GM19099 (cell line): ENCODE results near the gene BICRA.

Experiments used
- POLR2A ChIP-seq: IDR thresholded peaks from 3 replicates; pipeline ENCODE4 v1.6.1; 2011; ENCODE audit warnings: low read depth; ENCODE audit not compliant: insufficient read length; ENCODE audit errors: extremely low read depth

Gene BICRA

DNA sequence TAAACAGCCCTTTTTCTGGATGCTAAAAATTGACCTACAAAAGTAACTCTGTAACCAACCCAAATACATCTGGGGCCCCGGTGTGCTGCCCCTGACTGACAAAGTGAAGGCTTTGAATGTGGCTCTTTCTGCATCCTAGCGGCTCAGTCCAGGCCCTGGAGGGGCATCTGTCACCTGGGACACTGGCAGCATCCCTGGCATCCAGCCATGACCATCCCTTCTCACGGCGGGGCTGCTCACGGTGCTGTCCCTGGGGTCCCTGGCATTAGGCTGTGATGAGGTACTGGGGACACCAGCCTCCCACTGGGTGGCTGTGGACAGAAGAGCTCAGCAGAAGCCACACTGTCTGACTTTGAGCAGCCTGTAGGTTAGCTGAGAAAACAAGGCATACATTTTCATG is 34.3 kb downstream of the BICRA start:
- TF ChIP-seq POLR2A, result no peak

DNA sequence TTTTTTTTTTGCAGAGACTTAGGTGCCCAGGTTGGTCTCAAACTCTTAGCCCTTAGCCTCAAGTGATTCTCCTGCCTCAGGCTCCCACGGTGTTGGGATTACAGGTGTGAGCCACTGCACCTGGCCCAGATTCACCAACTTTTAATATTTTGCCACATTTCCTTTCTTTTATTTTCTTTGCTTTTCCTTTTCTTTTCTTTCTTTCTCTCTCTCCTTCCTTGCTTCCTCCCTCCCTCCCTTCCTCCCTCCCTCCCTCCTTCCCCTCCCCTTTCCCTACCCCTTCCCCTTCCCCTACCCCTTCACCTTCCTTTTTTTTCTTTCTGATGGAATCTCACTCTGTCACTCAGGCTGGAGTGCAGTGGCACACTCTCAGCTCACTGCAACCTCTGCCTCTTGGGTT is 35.3 kb downstream of the BICRA start:
- TF ChIP-seq POLR2A, result no peak

DNA sequence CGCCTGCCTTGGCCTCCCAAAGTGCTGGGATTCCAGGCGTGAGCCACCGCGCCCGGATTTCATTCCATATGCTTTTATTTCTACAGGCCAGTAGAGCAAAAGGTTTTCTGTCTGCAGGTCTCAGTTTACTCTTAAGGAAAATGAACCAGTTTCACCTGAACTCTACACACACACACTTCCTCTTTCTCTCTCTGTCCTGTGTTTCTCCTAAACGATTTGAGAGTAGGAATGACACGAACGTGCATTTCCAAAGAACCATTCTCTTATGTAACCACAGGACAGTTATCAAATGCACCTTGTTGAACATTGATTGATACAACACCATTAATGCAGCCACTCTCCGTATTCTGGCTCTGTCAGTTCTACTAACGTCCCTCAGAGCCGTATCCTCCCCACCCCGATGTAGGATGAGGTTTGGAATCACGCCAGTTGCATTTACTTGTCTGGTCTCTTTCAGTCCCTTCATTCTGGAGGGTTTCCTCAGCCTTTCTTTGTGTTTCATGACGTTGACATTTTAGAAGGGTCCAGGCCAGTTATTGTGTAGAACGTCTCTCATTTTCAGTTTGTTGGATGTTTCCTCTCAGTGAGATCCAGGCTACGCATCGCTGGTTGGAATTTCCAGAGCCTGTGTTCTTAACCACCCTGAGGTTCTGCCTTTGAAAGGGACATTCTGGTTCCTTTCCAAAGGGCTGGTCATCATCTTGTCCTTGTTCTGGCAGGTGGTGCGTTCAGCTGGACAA is 36.0 kb downstream of the BICRA start:
- no peak for TF ChIP-seq POLR2A

GRCh38 chr19:47646924-47647323 is 38.0 kb downstream of the BICRA start:
- TF ChIP-seq POLR2A, result no peak

DNA sequence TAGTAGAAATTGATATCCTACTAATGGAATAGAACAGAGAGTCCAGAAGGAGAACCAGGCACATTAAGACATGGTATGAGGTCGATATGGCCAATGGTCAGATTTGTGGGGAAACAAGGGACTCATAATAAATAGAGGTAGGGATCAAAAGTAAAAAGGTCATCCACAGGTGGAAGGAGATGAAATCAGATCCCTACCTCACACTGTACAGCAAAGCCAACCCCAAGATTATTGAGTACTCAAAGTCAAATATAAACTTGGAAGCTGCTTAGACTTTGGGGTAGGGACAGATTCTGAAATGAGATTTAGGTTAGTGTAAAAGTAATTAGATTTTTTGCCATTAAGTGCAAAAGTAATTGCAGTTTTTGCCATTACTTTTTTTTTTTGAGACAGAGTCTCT is 40.7 kb downstream of the BICRA start:
- no peak for TF ChIP-seq POLR2A

DNA sequence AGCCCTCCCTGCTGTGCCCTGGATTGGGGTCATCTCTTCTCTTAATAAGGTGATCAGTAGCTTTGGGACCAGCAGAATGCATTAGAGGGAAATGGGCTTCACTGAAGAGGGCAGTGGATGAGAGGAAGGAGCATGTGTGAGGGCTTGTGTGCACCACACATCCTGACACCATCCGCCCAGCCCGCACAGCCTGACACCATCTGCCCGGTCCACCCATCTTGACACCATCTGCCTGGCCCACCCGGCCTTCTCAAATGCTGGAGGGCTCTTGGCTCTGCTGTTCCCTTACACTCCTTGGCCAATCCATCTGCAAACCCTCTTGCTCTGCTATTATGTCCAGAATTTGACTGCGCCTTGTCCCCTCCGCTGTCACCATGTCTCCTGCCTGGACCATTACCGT is 41.8 kb downstream of the BICRA start:
- no peak for TF ChIP-seq POLR2A

GRCh38 chr19:47651132-47651531 is 42.2 kb downstream of the BICRA start:
- no peak for TF ChIP-seq POLR2A

GRCh38 chr19:47651691-47652090 is 42.8 kb downstream of the BICRA start:
- no peak for TF ChIP-seq POLR2A

DNA sequence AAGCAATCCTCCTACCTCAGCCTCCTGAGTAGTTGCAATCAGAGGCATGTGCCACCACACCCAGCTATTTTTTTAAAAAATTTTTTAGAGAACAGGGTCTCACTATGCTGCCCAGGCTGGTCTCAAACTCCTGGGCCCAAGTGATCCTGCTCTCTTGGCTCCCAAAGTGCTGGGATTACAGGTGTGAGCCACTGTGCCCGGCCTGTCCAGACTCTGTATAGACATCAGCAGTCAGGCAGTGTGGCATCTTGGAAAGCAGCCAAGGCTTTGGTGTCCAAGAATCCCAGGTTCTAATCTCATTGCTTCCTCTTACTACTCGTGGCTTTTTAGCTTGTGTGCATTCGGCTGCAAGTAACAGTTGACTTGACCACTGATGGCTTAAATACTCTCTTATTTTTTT is 43.4 kb downstream of the BICRA start:
- TF ChIP-seq POLR2A, result no peak

DNA sequence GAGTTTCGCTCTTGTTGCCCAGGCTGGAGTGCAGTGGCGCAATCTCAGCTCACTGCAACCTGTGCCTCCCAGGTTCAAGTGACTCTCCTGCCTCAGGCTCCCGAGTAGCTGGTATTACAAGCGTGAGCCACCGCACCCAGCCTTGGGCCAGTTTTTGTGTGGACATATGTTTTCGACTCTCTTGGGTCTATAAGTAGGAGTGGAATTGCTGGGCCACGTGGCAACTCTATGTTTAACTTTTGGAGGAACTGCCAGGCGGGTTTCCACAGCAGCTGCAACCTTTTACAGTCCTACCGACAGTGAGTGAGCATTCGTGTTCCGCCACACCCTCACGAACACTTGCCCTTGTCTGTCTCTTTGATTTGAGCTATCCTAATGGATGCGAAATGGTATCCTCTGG is 44.9 kb downstream of the BICRA start:
- TF ChIP-seq POLR2A, result no peak

GRCh38 chr19:47657719-47658118 is 48.8 kb downstream of the BICRA start:
- no peak for TF ChIP-seq POLR2A

DNA sequence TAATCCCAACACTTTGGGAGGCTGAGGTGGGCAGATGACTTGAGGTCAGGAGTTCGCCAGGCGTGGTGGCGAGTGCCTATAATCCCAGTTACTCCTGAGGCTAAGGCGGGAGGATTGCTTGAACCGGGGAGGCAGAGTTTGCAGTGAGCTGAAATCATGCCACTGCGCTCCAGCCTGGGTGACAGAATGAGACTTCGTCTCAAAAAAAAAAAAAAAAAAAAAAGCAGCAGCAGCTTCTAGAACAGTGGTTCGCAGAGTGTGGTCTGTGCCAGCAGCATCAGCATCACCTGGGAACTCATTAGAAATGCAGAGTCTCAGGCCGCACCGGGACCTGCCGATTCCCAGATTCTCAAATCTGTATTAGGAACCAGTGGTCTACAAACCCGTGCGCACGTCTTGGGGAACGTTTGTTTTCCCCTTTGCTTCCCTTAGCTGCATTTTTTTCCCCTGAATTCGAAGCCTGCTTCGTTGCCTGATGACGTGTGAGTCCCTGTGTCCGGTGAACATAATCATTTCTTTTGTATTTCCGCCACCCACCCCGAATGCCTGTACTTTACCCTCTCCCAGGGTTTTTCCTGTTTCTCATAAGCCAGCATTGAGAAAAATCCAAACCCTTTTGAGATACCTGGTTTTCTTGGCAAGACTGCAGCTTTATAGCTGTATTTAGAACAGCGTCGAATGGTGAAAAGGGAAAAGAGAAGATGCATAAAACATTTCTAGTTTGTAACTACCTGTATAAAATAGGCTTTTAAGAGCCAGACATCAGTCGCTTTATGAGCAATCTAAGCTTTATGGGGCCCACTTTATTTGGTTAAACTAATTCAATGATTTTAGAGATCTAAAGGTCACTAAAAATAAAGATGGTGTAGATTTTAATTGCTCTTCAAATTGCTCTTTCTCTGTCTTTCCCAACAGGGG is 49.8 kb downstream of the BICRA start:
- no peak for TF ChIP-seq POLR2A

DNA sequence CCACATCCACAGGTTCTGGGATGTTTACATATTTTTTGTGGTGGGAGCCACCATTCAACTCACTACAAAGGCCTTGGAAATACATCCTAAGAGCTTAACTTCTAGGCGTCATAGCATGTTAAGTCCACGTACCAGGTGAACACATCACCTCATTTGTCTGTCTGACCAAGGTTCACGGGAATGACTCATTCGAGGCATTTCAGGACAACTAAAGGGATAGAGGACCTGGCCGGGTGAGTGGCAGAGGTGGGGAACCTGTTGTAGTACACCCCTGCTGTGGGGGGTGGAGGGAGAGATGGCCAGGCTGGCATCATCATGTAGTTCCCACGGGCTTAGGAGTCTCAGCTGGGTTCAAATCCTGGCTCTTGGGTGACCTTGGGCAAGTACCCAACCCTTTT is 51.5 kb downstream of the BICRA start:
- TF ChIP-seq POLR2A, result no peak

DNA sequence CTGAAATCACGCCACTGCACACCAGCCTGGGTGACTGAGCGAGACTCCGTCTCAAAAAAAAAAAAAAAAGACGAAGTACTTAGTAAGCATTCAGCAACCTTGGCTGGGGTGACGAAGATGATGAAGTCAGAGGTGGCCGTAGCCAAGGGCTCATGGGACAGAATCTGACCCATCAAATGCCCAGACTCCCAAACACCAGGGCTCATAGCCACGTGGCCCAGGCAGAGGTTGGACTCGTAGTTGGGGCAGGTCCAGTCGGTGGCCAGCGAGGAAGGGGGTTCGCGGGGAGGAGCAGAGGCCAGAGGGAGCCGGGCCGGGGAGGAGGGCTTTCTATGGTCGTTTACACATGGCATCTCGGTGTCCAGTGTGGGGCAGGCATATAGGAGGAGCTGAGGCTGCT is 52.2 kb downstream of the BICRA start:
- TF ChIP-seq POLR2A, result no peak

DNA sequence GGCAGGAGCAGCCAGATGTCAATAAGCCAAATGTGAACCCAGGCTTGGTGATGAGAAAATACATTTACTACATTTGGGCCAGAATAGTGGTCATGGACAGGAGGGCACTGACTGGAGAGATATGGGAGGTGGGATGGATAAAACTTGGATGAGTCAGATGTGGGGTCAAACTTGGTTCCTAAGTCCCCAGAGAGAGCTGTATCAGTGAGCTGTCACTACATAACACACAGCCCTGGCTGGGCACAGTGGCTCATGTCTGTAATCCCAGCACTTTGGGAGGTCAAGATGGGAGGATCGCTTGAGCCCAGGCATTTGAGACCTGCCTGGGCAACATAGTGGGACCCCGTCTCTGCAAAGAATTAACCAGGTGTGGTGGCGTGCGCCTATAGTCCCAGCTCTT is 52.7 kb downstream of the BICRA start:
- TF ChIP-seq POLR2A, result no peak

DNA sequence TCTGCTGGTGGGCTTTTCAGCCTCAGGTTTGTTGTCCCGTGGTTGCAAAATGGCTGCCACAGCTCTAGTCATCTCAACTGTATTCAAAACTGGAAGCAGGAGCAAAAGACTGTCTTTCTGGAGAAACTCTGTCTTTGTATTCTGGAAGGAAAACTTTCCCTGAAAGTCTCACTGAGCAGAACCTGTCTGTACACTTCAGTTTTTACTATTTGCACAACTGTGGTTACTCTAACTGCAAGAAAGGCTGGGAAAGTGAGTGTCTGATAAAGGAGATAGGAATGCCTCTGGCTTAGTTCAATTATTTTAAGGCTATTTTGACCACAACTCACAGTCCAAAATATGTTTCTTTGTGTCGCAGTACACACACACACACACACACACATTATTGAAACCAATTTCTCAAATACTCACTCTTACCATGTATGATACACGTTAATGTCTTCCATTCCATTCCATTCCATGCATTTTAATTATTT is 54.5 kb downstream of the BICRA start:
- no peak for TF ChIP-seq POLR2A
